T-helper 1 cell (primary cell): ENCODE measurements around the gene PGM2L1.
"Not testable (repeated sequence)": the region's sequence is repeated elsewhere in the genome, so short reads cannot be mapped to it uniquely, and the experiment has no call there.

Experiments used
- DNase-seq, 5 donors: peaks; one replicate each; pipeline ENCODE4 v3.0.0-alpha.2; 2012 to 2020

The PGM2L1 gene

DNA sequence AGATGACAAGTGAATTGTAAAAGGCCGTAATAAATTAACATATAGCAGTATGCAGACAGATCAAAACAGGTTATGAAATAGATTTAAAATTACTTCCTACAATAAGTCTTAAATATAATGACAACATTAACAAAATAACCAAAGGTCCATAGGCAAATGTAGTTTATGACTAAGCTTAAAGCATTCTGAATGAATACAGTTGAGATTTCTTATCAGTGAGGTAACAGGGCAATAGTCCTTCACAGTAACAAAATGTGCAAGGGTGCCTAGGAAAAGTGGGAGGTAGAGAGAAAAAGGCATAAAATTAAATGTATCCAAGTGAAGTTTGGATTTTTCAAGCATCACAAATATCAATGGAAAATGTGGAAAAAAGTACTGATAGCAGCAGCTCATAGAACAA, 65.9 kb downstream of the PGM2L1 start:
- DNase-seq: no peak

GRCh38 chr11:74331000-74331399, 67.2 kb downstream of the PGM2L1 start:
- DNase-seq: not testable (repeated sequence)

DNA sequence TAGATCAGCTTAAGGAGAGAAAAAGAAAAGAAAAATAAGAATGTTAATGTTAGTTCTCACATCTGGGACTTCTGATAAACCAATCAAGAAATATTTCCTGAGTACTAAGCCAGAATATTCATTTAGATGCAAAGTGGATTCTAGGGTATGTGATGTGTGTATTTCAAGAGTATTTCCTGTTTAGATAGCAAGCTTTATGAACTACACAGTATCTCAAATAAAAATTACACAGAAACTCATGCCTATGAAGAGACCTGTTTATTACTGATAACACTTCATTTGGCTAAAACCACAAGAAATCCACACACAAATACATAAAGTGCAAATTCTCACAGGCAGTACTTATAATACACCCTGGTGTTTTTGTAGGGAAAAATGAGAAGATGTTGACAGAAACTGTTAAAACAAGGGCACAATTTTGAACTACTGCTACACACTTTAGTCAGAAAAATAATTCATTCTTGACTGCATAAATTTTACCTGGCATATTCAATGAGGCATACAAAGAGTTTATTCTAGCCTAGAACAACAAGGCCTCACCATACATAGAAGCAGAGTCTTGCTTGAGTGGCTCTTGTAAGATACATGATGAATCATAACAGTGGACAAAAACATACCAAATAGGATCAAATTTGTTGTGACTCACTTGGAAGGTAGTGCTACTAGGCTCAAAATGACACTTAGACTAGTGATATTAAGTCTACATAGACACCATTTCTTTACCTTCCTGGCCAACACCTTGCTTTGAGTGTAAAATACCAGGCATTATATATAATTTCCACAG, 68.0 kb downstream of the PGM2L1 start:
- no peak for DNase-seq

- DNase-seq: no peak
Observed at GRCh38 chr11:74327076-74327475, 71.2 kb downstream of the PGM2L1 start.

GRCh38 chr11:74326665-74327064, 71.6 kb downstream of the PGM2L1 start:
- no peak for DNase-seq

DNA sequence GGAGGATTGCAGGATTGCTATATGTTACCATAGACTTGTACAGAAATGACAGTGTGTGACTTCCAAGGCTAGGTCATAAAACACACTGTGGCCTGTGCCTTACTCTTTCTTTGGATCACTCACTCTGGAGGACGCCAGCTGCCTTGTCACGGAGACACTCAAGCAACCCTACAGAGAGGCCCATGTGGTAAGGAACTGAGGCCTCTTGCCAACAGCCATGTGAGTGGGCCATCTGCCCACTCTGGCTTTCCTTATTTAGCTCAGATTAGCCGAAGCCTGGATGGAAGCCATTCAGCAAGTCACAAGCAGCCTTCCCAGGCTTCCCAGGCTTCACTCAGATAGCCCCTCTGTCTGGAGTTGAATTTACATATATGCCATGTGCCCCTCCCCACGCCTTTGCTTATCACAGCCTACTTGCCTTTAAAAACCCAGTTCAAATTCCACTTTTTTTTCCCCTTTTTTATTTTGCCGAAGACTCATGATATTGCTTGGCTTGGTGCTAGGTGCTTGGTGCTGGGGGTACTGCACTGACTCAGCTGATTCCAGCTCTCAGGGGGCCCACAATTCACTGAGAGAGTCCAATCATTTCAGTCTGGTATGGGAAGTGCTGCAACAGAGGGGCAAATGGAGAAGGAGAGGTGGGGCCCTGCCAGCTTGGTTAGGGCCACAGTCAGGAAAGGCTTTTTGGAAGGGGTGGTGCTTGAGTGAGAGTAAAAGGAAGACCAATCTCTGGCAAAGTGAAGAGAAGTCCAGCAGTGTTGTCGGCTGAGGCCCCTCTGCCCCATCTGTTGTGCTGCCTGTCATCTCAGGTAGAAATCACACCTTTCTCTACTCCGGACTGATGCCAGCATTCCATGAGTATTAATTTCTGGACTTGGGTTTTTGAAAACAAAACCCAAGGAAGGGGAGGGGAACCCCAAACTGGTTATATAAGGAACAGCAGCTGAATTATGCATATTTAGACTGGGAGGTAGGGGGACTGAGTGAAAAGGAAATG, 72.3 kb downstream of the PGM2L1 start:
- no peak for DNase-seq

DNA sequence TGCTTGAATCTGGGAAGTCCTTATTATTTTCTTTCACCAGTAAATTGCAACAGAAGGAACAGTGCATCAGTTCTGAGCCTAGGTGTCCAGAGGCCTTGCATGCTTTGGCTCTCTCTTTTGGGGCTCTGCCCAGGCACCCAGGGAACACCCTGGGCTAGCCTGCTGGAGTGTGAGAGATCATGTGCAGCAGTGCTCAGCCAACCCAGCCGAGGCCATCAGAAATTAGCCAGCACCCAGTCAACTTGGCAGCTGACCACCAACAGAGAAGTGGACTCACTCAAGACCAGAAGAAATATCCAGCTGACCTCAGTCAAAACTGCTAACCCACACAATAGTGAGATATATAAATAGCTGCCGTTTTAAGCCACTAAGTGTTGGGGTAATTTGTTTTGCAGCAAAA, 75.6 kb downstream of the PGM2L1 start:
- no peak for DNase-seq

DNA sequence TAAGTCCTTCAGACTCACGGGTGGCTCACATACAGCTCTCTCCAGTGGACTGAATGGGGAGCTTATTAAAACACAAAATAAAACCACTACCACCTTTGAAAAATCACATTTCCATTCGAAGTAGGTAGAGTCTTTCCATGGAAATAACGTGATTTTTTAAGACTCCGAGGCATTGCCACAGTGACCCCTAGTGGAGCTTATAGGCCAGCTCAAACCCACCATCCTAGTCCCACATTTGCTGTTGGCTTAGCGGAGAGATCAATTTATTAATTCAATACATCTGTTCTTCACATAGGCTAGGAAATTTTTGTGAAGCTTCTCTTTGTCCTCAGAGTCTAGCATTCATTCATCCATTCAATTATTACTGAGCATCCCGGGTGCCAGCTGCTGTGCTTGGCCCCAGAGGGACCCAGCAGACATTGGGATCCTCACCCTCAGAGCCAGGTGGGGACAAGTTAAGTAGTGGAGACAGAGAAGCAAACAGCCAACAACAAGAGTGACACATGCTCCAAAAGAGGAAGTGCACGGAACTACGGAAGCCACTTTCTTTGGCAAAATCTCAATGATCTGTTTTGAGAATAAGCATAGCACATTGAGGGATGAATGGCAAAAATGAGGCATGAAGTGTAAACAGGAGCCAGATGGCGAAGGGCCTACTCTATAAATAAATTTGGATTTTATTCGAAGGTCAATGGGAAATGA, 76.6 kb downstream of the PGM2L1 start:
- peak in 2 of 5 donors; percentile 14 to 18 for DNase-seq

DNA sequence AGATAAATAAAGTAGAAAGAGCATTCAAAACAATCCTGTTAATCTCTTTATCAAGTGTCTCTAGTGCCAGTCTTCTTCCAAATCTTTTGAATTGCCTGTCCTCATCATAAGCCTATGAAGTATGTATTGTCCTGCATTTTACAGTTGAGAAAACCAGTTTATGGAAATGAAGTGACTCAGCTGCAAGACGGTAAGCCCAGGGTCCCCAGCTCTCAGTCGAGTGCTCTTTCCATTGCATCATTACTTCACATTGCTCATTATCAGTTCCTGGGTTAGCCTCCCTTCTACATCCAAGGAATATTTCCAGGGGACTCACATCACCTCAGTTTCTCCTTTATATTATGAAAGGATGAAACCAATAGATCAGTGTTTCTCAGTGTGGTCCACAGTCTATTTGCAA, 77.7 kb downstream of the PGM2L1 start:
- DNase-seq: no peak

DNA sequence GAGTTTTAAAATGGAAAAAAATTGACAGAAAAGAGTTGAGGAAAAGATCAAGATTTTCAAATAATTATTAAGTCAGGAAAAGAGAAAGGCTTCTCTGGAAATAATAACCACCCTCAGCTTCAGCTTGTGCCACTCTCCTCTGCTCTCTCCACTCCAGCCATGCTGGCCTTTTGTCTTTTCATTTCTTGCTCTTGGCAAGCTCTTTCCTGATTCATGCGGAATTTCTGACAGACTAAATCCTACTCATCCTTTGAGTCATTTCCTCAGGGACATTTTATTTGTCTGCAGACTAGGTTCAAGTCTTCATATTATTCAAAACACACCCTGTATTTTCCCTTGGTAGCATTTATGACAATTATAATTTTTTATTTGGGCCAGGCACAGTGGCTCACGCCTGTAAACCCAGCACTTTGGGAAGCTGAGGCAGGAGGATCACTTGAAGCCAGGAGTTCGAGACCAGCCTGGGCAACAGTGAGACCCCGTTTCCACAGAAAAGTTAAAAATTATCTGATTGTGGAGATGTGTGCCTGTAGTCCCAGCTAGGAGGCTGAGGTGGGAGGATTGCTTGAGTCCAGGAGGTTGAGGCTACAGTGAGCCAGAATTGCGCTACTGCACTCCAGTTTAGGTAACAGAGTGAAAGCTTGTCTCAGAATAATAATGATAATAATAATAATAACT, 79.0 kb downstream of the PGM2L1 start:
- DNase-seq: no peak

DNA sequence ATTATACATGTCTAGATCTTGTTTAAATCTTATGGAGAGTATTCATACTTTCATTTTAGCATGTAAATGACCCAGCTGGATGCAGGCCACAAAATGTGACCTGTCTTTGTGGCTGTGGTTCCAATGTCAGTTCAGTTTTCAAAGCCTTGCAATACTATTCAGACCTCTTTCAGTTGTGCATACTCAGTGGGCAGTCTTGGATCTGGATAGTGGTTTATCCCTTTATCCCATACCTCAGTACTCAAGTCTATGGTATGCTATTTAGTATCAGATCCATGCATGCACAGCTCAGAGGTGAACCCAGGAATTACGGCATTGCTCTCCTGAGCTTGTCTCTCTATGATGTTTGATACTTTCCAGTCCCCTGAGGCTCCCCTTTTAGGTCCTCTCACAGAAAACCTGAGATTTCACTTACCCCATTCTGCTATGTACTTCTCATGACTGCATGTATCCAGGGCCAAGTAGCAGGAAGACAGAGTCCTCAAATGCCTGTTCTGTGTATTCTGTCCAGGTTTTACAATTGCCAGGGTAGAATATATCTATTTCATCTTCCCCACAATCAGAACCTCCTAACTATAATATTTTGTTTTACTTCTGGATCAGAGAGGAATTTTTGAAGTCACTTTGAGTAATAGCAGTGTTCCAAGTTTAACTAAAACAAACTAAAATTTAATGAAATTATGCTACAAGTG, 79.8 kb downstream of the PGM2L1 start:
- no peak for DNase-seq

DNA sequence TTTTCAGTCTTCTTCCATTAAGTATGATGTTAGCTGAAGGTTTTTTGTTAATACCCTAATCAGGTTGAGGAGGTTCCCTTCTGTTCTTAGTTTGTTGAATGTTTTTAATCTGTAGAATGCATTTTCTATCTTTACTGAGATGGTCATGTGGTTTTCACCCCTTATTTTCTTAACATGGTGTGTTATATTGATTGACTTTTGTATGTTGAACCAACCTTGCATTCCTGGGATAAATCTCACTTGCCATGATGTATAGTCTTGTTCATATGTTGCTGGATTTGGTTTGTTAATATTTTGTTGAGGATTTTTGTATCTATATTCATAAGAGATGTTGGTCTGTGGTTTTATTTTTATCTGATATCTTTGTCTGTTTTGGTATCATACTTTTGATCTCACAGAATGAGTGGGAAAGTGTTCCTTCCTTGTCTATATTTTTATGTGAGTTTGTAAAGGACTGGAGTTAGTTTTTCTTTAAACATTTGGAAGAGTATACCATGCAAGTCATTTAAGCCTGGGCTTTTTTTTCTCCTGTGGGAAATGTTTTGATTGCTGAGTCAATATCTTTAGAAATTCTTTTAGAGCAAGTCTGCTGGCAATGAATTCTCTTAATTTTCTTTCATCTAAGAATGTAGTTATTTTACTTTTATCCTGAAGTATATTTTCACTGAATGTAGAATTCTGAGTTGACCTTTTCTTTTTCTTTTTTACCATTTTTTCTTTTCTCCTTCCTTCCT, 81.3 kb downstream of the PGM2L1 start:
- DNase-seq: no peak

- DNase-seq: no peak
Observed at GRCh38 chr11:74312326-74312725, 85.9 kb downstream of the PGM2L1 start.

DNA sequence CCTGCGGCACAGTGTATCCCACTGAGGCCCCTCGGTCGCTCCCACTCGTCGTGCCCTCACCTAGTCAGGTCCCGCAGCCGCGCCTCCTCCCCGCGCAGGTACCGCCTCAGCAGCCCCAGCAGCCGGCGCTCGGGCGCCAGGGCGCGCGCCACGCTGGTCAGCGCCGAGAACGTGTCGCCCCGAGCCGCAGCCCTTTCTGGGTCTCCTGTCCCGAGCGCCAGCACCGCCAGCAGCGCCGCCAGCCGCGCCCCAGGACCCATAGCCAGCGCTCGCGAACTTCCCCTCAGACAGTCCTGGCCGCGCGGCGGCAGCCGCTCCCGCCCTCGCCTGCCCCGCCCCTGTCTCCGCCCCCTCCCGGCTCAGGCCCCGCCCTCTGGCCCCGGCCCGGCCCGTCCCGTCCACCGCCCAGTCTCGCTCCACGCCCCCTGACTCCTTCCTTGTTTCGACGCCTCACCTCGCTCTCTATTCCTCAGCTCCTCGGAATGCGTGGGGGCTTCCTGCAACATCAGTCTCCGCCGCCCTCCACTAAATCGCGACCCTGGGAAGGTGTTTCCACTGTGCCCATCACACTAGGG, 86.8 kb downstream of the PGM2L1 start, which contains the start of gene P4HA3:
TSS of gene P4HA3 (minus strand) at position 289 of the 575 bp plus-strand sequence. CDS start at position 260, 29 bp downstream.
- DNase-seq: peak in 4 of 5 donors; percentile 12 to 29 (median 18)

- no peak for DNase-seq
Observed at GRCh38 chr11:74310857-74311256, 87.4 kb downstream of the PGM2L1 start.

GRCh38 chr11:74307434-74307833, 90.8 kb downstream of the PGM2L1 start:
- DNase-seq: no peak

DNA sequence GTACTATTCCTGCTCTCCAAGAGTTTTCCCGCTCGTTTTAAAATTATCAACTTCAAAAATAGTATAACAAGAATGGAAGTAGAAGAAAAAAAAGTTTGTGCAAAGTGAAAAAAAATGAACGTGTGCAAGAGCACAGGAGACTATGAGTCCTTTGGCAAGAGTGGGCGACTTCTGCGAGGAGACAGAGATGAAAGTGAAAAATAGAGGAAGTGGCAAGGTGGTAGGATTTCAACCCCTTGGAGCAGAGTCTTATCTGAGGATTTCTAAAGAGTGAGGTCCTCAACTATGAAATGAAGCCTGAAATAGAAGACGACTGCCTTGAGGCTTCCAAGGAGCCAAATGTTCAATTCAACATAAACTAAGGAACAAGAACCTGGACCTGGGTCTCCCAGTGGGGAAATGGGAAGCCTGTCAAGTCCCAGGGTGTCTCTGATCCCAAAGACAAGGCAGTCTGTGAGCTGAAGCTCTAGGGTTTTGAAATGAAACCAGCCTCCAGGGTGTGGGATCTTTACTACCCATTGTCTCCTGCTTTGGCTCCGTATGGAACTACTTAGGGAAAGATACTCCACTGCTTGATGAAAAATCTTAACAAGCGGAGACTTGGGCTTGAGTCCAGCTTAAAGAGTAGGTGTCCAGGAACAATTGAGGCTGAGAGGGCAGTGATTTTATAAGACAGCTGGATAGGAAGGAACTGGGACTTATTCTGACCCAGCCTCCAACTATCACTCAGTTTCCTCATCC, 91.6 kb downstream of the PGM2L1 start:
- DNase-seq: no peak

- no peak for DNase-seq
Observed at GRCh38 chr11:74299015-74299414, 99.2 kb downstream of the PGM2L1 start.

- DNase-seq: no peak
Observed at GRCh38 chr11:74297484-74297883, 100.7 kb downstream of the PGM2L1 start.

DNA sequence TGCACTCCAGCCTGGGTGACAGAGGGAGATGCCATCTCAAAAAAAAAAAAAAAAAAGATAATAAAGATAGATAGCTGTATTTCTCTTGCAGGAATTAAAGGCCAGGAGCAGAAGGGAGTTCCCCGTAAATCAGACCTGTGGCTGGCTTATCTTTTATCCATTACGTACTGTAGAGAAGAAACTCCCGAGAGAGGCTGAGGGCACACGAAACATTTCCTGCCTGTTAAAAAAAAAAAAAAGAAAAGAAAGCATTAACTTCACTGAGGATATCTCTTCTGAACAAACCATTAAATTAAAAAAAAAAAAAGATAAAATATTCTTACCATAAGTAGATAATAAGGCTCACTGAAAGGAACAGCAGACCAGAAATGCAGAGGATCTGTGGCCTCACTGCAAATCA, 109.3 kb downstream of the PGM2L1 start:
- no peak for DNase-seq
